GM21825 (cell line): Measurements from ENCODE around the gene ITIH6.
"Not testable (repeated sequence)": the region's sequence is repeated elsewhere in the genome, so short reads cannot be mapped to it uniquely, and the experiment has no call there.

Source experiments
- ATAC-seq: cut with Tn5 transposase; IDR thresholded peaks from one replicate; pipeline ENCODE4 v1.9.1; 2021; ENCODE audit warnings: mild to moderate bottlenecking, moderate library complexity; ENCODE audit not compliant: unreplicated experiment

ITIH6 gene

GRCh38 chrX:54738567-54738966, 59.5 kb downstream of the ITIH6 start:
- not testable (repeated sequence) for ATAC-seq

DNA sequence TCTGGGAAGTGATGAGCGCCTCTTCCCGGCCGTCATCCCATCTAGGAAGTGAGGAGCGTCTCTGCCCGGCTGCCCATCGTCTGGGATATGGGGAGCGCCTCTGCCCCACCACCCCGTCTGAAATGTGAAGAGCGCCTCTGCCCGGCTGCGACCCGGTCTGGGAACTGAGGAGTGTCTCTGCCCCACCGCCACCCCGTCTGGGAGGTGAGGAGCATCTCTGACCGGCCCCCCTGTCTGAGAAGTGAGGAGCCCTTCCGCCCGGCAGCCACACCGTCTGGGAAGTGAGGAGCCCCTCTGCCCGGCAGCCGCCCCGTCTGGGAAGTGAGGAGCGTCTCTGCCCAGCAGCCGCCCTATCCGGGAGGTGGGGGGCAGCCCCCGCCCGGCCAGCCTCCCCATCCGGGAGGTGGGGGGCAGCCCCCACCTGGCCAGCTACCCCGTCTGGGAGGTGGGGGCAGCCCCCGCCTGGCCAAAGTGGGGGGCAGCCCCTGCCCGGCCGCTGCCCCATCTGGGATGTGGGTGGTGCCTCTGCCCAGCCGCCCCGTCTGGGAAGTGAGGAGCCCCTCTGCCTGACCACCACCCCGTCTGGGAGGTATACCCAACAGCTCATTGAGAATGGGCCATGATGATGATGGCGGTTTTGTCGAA, 61.6 kb downstream of the ITIH6 start:
- ATAC-seq: not testable (repeated sequence)

GRCh38 chrX:54721424-54721823, 76.6 kb downstream of the ITIH6 start:
- no peak for ATAC-seq

- ATAC-seq: no peak
Observed at GRCh38 chrX:54715621-54716020, 82.4 kb downstream of the ITIH6 start.

- ATAC-seq: no peak
Observed at GRCh38 chrX:54714424-54714823, 83.6 kb downstream of the ITIH6 start.

DNA sequence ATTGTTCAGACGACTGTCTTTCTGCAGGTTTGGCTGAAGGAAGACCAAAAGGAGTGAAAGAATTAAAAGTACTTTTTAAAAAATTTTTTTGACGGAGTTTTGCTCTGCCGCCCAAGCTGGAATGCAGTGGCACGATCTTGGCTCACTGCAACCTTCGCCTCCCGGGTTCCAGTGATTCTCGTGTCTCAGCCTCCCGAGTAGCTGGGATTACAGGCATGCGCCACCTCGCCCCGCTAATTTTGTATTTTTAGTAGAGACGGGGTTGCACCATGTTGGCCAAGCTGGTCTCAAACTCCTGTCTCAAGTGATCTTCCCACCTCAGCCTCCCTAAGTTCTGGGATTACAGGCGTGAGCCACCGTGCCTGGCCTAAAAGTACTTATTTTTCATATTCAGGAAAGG, 86.3 kb downstream of the ITIH6 start:
- no peak for ATAC-seq

- ATAC-seq: no peak
Observed at GRCh38 chrX:54710920-54711319, 87.1 kb downstream of the ITIH6 start.

DNA sequence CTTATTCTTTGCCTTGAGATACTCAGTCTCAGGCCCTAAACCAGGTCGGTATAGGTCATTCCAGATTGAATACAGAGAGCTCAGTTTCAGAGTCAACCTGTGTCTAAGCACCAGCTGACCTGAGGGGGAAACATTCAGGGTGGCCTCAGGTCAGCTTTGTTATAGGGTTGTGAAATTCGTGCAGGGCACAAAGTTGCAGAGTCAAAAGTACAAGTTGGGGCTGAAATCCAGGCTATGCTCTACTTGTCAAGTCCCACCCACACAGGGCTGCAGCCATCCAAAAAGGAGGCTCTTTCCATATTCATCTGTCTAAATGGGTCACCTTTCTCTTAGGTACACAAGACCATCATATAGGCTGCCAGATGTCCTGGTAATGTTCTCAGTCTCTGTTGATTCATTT, 89.7 kb downstream of the ITIH6 start:
- no peak for ATAC-seq
